Hindlimb muscle (tissue), 1 donor: ENCODE measurements around the gene HAGH. TPM values are rescaled to one million over a fixed set of nuclear protein-coding genes. Genes with fewer than 3 reads are reported as not detected.
"Not testable (repeated sequence)": the region's sequence is repeated elsewhere in the genome, so short reads cannot be mapped to it uniquely, and the experiment has no call there.

Experiments
- DNase-seq: peaks from one replicate; pipeline ENCODE4 v3.0.0-alpha.2; 2013
- polyA plus RNA-seq: library from polyadenylated mRNA; unstranded; fragments of 120-200 nt; gene quantifications from one replicate; pipeline ENCODE4 v1.2.1, GENCODE V29; 2013; ENCODE audit not compliant: insufficient read length

The HAGH gene
- 44.7 TPM for polyA plus RNA-seq

- peak; percentile 96 for DNase-seq
These were observed at the start of gene HAGH, which contains the start of gene FAHD1 for GRCh38 chr16:1826691-1827573. Gene HAGH (minus strand): TSS chr16:1826825. CDS start chr16:1826787, 38 bp downstream. Gene FAHD1 (plus strand): TSS chr16:1827206. CDS start chr16:1827239, 33 bp downstream.

GRCh38 chr16:1876066-1876465 lies 49.4 kb upstream of the HAGH start:
- DNase-seq: not testable (repeated sequence)

- no peak for DNase-seq
These were observed 48.2 kb upstream of the HAGH start for GRCh38 chr16:1874854-1875253.

GRCh38 chr16:1871974-1872635 lies 45.5 kb upstream of the HAGH start, which contains the start of gene MEIOB:
Gene MEIOB (minus strand): TSS chr16:1872164. CDS start chr16:1868175, 3,989 bp downstream.
- no peak for DNase-seq

- DNase-seq: no peak
These were observed 43.9 kb upstream of the HAGH start for GRCh38 chr16:1870365-1871082.

GRCh38 chr16:1865902-1866690 lies 39.5 kb upstream of the HAGH start:
- DNase-seq: no peak

GRCh38 chr16:1863681-1864460 lies 37.2 kb upstream of the HAGH start:
- DNase-seq: no peak

- no peak for DNase-seq
These were observed 35.8 kb upstream of the HAGH start for GRCh38 chr16:1862394-1862793.

GRCh38 chr16:1861730-1862129 lies 35.1 kb upstream of the HAGH start:
- no peak for DNase-seq

- no peak for DNase-seq
These were observed 33.0 kb upstream of the HAGH start for GRCh38 chr16:1859650-1860049.

GRCh38 chr16:1858189-1858865 lies 31.7 kb upstream of the HAGH start:
- no peak for DNase-seq

GRCh38 chr16:1857433-1858097 lies 30.9 kb upstream of the HAGH start:
- DNase-seq: no peak

GRCh38 chr16:1851793-1852192 lies 25.2 kb upstream of the HAGH start:
- no peak for DNase-seq

- no peak for DNase-seq
These were observed 24.4 kb upstream of the HAGH start for GRCh38 chr16:1850981-1851380.

- DNase-seq: no peak
These were observed 19.8 kb upstream of the HAGH start for GRCh38 chr16:1846416-1846815.

GRCh38 chr16:1845985-1846384 lies 19.4 kb upstream of the HAGH start:
- DNase-seq: no peak

- DNase-seq: no peak
These were observed 12.9 kb upstream of the HAGH start for GRCh38 chr16:1839554-1839953.

GRCh38 chr16:1834096-1834495 lies 7.5 kb upstream of the HAGH start:
- no peak for DNase-seq

GRCh38 chr16:1832838-1833454 lies 6.3 kb upstream of the HAGH start:
- no peak for DNase-seq
